ENCODE data around the gene TLE1. TPM values are rescaled to one million over a fixed set of nuclear protein-coding genes. Genes with fewer than 3 reads are reported as not detected.
"Not testable (repeated sequence)": the region's sequence is repeated elsewhere in the genome, so short reads cannot be mapped to it uniquely, and the experiment has no call there.

The TLE1 gene
- total RNA-seq, 2 donors from 2014 or later: 21.8 to 30.9 TPM

DNA sequence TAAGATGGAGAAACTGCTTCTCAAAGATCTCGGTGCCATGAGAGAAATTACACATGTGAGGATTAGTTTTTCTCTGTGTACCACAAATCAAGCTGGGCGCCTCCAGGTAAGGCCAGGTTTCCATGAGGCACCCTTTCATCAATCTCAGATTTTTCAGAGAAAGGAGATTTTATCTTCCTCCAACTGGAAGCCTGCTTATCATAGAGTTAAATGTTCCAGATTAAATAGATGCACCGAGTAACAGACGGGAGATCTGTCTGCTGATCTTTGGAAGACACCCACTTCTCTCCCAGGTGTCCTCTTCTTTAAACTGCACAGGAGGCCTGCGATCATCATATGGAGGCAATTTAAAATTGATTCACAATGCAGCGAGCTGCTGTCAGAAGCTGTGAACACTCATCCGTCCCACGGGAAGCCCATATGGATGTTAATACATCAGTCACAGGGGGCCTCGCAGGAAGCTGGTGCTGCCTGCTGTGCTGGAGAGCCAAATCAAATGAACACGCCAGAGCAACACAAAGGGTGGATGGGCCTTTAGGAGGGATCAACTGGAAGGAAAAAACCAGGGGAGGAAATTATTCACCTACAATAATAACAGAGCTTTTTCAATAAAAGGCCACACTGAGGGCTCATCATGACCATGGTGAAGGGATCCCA lies 93.3 kb downstream of the TLE1 start:
- intact Hi-C loops (cut with DNase I): no loop called here
- DNase-seq (ENCODE audit: low spot score): no peak

DNA sequence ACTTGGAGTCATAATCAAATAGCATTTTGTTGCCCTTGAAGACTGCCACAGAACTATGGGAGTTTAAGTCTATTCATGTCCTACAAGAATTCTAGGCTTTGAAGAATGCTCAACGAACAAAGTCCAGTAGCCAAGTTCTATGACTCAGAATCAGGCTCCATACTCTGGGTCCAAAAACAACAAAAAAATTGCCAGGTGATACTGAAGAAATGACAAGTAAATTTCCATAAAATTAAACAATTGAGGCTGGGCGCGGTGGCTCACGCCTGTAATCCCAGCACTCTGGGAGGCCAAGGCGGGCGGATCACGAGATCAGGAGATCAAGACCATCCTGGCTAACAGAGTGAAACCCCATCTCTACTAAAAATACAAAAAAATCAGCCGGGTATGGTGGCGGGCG lies 94.1 kb downstream of the TLE1 start:
- intact Hi-C loops (cut with DNase I); DNase-seq (ENCODE audit: low spot score): not testable (repeated sequence)

DNA sequence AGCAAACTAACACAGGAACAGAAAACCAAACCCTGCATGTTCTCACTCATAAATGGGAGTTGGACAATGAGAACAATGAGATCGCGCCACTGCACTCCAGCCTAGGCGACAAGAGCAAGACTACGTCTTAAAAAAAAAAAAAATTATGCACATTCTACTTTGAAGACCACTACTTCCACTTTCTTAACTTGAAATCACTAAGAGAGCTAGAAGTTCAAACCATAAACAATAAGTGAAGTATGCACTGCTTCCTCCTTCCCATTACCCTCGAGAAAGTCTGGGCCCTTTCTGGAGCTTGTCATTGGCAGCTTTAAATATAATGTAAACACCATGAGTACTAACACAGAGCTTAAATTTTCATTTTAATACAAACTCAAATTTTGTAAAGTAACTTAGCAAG lies 94.9 kb downstream of the TLE1 start:
- intact Hi-C loops (cut with DNase I): no loop called here
- no peak for DNase-seq (ENCODE audit: low spot score)

DNA sequence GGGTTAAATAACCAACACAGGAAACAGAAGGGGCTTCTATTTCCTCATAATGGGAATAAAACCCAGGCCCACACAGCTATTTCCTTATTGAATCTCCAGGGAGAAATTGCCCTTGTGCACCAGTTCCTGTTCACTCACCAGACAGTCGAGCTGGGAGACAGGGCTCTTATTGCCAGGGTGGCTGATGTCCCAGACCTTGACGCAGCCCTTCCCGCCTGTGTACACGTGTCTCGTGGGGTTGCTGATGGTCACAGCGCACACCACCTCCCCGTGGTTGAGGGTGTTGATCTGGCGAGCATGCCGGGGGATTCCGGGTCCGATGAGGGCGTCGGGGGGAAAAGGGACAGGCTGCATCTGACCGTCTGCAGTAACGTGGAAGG lies 96.5 kb downstream of the TLE1 start:
- peak; percentile 90 for DNase-seq (ENCODE audit: low spot score)
- intact Hi-C loops (cut with DNase I): no loop called here

DNA sequence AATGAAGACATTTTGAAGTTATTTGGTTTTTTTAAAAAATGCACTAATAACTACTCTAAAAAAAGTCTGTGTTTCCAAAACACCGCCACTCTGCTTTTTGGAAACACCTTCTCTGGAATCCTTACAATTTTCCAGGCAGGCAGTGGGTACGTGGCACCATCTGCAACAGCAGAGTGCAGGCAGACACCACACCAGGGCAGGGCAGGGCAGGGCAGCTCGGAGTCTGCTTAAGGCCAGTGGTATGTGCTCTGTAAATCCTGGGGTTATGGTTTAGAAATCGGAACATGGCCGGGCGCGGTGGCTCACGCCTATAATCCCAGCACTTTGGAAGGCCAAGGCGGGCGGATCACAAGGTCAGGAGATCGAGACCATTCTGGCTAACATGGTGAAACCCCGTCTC lies 97.6 kb downstream of the TLE1 start:
- intact Hi-C loops (cut with DNase I): no loop called here

DNA sequence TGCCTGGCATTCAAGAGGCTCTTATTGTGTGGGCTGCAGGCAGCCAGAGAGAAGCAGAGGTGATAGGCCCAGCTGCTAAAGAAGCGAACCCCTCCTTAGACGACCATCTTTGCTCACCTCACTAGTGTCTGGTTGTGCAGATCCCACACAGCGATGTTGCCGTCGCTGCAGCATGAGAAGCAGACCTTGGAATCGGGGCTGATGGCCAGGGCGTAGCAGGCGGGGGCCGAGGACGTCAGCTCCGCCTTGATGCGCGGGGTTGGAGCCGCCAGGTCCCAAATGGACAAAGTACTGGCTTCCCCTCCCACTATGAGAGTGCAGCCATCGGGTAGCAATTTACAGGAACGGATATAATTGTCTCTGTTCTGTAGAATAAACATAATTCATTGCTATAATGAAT lies 98.7 kb downstream of the TLE1 start:
- DNase-seq (ENCODE audit: low spot score): no peak
- intact Hi-C loops (cut with DNase I): no loop called here

More for the DNA sequence above, 97.6 kb downstream of the TLE1 start:
- no peak for DNase-seq (ENCODE audit: low spot score)

DNA sequence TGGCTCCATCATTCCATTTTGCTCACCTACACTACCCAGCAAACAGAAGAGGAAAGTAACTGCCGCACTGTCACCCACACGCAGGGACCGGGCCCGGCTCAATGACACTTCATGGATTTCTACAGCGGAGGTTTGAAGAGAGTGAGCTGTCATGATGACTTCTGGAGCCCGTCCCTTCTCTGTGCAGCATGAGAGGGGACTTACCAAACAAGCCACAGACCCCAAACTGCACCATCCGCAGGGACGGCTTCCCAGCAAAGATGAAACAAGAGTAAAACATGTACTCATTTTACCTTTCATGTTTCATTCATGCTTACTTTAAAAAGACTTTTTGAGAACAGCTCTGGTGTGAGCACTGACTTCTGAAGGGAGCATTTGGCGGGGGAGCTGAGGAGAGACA lies 99.5 kb downstream of the TLE1 start:
- intact Hi-C loops (cut with DNase I): no loop called here
- no peak for DNase-seq (ENCODE audit: low spot score)

DNA sequence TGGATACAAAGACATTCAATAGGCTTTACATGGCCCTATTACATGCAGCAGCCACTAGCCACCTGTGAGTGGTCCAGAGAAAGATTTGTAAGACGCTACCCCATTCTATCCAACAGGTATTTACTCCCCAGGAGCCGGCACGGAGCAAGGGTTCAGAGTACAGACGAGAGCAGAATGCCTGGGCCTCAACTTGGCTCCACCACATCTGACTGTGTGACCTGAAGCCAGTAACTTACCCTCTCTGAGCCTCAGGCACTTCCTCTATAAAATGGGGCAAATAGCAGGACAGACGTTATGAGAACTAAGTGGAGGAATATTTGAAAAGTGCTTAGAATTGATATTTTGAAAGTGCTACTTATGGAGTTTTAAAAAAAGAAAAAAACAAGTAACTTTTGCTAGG lies 100.0 kb downstream of the TLE1 start:
- intact Hi-C loops (cut with DNase I): no loop called here
- no peak for DNase-seq (ENCODE audit: low spot score)

DNA sequence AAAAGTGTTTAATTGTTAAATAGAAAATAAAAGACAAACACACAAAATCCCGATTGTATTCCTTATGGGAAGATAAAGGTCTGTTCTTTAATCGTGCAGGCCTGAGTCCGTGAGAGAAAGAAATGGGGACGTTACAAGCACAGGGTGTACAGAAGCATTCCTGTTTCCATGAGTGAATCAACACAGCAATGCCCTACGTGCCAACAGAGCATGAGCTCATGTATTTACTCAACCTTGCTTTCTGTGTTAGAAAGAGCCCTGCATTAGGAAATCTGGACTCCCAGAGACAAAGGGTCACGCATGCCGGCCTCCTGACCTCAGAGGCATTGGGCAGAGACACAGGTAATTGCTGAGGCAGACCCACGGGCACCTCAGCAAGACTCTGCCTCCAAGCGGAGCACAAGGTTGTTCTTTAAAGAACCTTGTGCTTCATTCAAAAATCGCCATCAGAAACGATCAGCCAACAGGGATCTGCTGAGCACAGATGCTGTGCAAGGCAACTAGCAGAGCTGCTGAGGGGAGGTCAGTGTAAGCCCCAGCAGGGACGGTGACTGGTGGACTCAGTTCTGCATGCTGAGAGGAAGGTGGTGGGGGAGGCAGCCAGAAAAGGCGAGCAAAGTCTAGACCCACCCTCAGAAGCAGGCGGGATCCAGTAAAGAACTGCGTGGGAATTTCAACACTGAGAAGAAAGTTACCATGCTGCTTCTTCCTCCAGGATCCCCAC lies 101.0 kb downstream of the TLE1 start:
- DNase-seq (ENCODE audit: low spot score): no peak
- intact Hi-C loops (cut with DNase I): no loop called here

DNA sequence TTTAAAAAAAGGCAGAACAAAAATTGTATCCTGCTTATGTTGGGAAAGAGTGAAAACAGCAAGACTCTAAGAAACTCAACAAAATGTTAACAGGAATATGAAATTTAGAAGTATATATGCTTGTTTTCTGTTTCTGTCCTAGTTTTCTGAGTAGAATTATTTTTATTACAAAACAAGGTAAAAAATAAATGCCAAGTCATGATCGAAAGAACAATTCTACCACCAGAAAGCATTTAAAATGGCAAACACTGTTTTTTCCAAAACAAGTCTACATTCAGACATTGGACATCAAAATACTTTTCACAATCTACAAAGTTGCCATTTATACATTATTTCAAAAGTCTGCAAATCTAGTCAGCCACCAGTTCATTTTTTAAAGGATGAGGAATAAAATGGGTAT lies 102.6 kb downstream of the TLE1 start:
- intact Hi-C loops (cut with DNase I): no loop called here

DNA sequence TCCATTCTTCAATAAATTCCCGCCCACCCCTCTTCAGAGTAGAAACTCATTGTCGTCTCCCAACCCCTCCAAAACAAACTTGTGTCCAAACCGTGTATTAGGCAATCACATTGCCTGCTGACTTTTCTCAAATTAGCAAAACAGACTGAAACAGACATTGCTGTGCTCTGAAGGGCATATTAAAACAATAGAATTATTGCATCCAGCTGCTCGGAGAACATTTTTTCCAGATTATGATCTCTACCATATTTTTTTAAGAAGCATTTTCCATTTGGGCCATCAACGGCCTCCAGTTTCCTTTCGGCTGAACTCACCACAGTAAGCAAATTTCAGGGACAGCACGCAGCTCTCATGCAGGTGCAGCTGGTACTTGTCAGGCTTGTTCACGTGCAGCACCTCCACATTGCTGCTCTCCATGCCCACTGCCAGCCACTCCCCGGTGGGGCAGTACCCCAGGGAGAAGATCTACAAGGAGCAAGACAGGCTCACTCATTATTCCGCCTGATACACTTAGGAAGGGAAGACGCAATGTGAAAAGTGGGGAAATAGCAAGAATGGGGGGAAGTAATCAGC lies 104.1 kb downstream of the TLE1 start:
- no peak for DNase-seq (ENCODE audit: low spot score)
- intact Hi-C loops (cut with DNase I): no loop called here

More for the DNA sequence above, 102.6 kb downstream of the TLE1 start:
- DNase-seq (ENCODE audit: low spot score): no peak

DNA sequence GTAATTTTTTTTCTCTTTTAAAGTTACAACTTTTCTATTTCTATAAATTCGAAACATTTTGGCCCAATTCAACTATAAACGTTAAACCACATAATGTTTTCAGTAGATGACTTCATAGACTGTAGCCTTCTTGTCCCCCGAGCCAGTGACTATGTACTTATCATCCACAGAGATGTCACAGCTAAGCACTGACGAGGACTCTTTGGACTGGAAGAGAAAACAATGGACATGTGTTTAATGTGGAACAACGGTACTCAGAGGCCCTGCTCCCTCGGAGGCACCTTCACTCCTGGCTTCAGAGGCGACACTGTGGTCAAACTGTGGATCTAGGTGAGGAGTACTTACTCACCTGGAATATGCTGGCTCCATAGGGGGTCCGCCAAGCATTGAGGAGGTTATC lies 105.2 kb downstream of the TLE1 start:
- intact Hi-C loops (cut with DNase I): no loop called here
- DNase-seq (ENCODE audit: low spot score): no peak

DNA sequence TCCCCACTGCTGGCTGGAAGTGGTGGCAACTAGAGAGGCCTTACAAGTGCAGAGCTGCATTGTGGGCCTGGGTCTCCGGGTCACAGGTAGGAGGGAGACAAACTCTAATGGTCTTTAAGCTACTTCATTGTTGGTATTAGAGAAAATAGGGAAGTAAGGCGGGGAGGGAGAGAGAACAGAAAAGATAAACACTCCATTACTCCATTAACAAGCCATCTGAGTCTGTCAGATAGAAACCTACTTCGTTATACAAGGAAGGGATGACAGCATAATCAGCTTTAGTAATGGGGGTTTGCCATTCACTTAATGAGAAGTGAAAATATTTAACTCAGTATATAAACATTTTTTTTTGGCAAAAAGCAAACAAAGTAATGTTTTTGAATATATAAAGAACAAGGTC lies 107.4 kb downstream of the TLE1 start:
- no peak for DNase-seq (ENCODE audit: low spot score)
- intact Hi-C loops (cut with DNase I): no loop called here

DNA sequence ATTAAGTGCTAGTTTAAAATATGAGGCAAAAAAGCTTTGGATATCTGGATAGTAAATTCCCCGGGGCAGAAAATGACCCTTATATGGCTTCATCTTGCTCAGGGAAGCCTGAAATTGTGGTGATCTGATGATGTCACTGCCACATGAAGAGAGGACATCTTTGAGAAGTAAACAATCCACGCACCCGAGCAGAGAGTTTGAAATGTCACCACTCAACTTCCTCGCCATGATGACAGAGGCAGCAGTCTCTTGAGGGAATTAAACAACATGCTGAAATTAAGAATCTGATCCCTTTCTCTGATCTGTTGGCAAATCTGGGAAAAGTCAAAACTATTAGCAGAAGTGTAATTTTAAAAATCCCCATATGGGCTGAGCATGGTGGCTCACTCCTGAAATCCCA lies 110.0 kb downstream of the TLE1 start:
- intact Hi-C loops (cut with DNase I): no loop called here
- DNase-seq (ENCODE audit: low spot score): no peak

DNA sequence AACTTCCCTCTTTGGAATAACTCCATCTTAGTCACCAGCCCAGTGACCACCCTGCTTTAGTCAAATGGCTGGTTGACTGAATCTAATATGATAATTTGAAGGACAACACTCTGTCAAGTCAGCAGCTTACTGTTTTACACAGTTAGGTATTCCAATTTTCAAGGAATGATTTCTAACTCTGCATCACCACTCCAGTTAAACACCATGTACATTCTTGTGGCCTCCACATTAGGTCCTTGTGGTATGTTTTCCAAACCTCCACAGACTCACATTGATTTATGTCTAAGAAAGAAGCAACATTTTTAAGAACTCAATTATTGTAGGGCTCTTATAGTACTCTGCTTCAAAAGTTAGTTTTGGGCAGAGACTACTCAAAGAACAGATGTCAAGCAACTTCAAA lies 110.7 kb downstream of the TLE1 start:
- no peak for DNase-seq (ENCODE audit: low spot score)
- intact Hi-C loops (cut with DNase I): no loop called here

DNA sequence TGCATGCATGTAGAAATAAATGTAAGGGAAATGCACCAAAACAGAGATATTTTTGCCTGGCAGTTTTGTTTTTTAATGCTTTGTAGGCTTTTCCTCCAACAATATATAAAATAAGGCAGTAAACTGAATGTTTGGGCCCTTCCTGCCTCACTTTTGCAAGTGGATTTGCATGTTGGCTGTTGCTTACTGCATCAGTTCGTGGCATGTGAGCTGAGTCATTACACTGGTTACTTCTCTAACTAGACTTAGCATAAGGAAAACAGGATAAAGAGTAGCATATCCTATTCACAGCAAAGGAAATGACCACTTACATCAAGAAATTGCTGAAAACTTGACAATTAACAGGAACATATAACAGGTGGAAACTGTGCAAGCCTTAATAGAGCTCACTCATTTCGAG lies 113.4 kb downstream of the TLE1 start:
- intact Hi-C loops (cut with DNase I): no loop called here
- no peak for DNase-seq (ENCODE audit: low spot score)

DNA sequence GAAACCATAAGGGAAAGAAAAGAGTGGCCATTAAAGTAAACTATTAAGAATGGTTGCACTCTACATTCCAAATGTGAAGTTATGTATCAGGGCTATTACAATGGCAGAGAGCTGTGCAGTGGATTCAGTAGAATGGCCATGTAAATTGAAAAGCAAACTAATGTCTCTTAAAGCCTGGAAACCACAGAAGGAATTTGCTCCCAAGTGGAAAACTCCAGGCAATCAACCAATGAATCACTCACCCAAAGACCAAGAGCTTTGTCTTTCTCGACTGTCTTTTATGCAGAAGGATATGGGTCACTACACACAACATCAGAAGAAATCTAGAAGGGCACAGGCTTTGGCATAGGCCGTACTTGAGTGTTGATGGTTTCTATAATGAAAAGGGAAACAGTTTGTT lies 114.9 kb downstream of the TLE1 start:
- intact Hi-C loops (cut with DNase I): no loop called here

DNA sequence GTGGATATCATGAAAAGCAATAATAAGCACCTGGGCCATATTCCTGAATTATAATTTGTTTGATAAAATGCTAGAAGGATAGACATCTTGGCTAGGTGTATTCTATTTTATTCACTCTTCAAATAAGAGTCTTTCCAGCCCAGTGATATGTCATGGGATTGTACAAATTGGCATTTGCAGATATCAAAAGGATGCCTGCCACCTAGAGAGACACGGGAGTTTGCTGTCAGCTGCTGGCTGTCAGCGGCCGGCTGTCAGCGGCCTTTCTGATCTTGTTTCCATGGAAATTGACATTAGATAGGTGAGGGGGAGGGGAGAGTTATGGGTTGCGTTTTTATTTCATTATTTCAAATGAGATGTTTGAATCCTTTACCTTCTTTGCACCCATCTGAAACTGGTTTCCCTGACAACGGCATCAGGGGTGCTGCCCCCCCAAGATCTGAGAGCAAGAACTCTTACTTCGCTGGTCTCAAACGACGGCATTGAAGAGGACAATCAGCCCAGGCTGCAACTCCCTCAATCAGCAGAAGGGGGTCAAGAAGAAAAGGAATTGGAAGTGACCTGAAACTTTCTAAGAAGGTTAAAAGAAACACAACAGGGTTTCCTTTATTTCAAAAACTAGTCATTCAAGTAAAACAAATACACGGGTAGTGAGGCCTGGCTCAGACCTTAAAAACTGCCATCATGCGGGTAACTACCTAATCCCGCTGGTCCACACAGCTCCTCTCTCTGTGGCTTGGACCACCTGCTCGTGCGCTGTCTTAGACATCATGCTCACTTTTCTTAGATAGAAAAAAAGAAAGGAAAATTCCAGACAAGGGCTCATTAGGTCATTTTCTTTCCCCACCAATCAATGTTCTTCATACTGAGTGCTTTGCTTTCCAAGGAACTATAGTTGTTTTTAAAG lies 115.7 kb downstream of the TLE1 start:
- intact Hi-C loops (cut with DNase I): no loop called here
- no peak for DNase-seq (ENCODE audit: low spot score)

More for the DNA sequence above, 114.9 kb downstream of the TLE1 start:
- no peak for DNase-seq (ENCODE audit: low spot score)

DNA sequence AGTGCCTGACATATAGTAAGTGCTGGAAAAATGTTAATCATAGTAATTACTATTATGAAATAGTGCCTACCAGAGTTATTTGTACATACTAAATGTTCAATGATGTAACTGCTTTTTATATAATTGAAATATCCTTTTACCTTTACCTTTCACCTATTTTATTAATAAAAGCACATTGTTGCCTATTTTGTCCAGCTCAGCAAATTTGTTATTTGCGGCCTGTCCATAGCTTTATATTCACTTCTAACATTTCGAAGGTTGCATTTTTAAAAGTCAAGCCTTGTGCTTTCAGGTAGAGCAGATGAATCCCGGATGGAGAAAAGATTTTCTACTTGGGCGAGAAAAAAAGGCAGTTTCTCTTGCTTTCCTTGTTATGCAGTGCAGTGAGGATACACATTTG lies 119.3 kb downstream of the TLE1 start:
- DNase-seq (ENCODE audit: low spot score): no peak
- intact Hi-C loops (cut with DNase I): no loop called here

DNA sequence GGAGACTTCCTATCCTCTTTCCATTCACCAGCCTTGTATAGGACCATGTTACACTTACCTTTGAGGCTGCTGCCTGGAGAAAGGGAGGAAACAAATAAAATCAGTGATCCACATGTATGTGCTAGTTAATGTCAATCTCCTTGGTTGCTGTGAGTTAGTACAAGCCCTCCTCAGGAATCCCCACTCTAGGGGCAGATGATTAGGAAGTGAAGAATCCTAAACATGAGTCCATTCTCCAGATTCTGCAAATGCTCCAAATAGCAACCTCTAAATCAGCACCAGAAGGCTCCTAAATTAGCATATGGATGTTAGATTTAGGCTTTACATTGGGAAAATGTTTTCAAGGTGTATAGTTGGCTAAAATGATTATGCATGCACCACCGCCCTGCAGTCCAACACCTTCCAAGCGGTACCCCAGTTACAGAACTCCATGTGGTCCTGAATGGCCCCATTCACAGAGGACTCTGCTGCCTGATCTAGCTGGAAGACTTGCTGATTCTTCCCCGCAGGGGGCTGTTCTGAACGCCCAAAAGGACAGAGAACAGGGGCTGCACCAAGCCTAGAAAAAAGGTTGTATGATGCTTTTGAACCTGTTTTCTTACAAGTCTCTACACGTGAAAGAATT lies 123.2 kb downstream of the TLE1 start:
- DNase-seq (ENCODE audit: low spot score): no peak
- intact Hi-C loops (cut with DNase I): no loop called here

All from posterior vena cava (tissue), 2 donors.